GM23248 (cell line): Measurements from ENCODE around the gene LIN37. TPM values are rescaled to one million over a fixed set of nuclear protein-coding genes. Genes with fewer than 3 reads are reported as not detected.
"Not testable (repeated sequence)": the region's sequence is repeated elsewhere in the genome, so short reads cannot be mapped to it uniquely, and the experiment has no call there.

Source experiments
- DNase-seq: peaks from one replicate; pipeline ENCODE4 v3.0.0-alpha.2; 2015
- H2AFZ ChIP-seq: fragments of 200-600 bp; sonication (generic); 2 replicates; pipeline ENCODE4 v1.6.1; 2016; ENCODE audit warnings: antibody characterized with exemption
- H3F3A ChIP-seq: fragments of 200-600 bp; sonication (generic); 2 replicates; pipeline ENCODE4 v1.6.1; 2016; ENCODE audit warnings: mild to moderate bottlenecking, antibody characterized with exemption, mixed run types; ENCODE audit not compliant: insufficient read depth
- H3K27ac ChIP-seq: fragments of 200-600 bp; sonication (generic); 2 replicates; pipeline ENCODE4 v1.5.1; 2016; ENCODE audit warnings: mild to moderate bottlenecking
- H3K27me3 ChIP-seq: fragments of 200-600 bp; sonication (generic); replicated peaks from 2 replicates; pipeline ENCODE4 v1.6.1; 2016; ENCODE audit warnings: mild to moderate bottlenecking; ENCODE audit not compliant: insufficient read depth
- H3K36me3 ChIP-seq: fragments of 200-600 bp; sonication (generic); 2 replicates; pipeline ENCODE4 v1.6.1; 2016; ENCODE audit warnings: low read depth, mild to moderate bottlenecking
- H3K4me1 ChIP-seq: fragments of 200-600 bp; sonication (generic); 2 replicates; pipeline ENCODE4 v1.6.1; 2016; ENCODE audit warnings: mild to moderate bottlenecking; ENCODE audit not compliant: insufficient read depth
- H3K4me2 ChIP-seq: fragments of 200-600 bp; sonication (generic); one replicate; pipeline ENCODE4 v1.6.1; 2016; ENCODE audit warnings: mild to moderate bottlenecking; ENCODE audit not compliant: unreplicated experiment
- H3K4me3 ChIP-seq: fragments of 200-600 bp; sonication (generic); 2 replicates; pipeline ENCODE4 v1.5.1; 2016; ENCODE audit warnings: mild to moderate bottlenecking
- H3K79me2 ChIP-seq: fragments of 200-600 bp; sonication (generic); 2 replicates; pipeline ENCODE4 v1.6.1; 2016; ENCODE audit warnings: mild to moderate bottlenecking; ENCODE audit not compliant: insufficient read depth
- H3K9ac ChIP-seq: fragments of 200-600 bp; sonication (generic); 2 replicates; pipeline ENCODE4 v1.6.1; 2016; ENCODE audit warnings: mild to moderate bottlenecking
- H3K9me2 ChIP-seq: fragments of 200-600 bp; sonication (generic); 2 replicates; pipeline ENCODE4 v1.6.1; 2016; ENCODE audit warnings: mixed run types, mild to moderate bottlenecking, moderate library complexity; ENCODE audit not compliant: insufficient read depth
- H3K9me3 ChIP-seq: fragments of 200-600 bp; sonication (generic); one replicate; pipeline ENCODE4 v1.6.1; 2017; ENCODE audit warnings: low read depth
- H4K20me1 ChIP-seq: fragments of 200-600 bp; sonication (generic); 2 replicates; pipeline ENCODE4 v1.6.0; 2016; ENCODE audit not compliant: insufficient read depth
- EZH2 ChIP-seq: fragments of 200-600 bp; sonication (generic); IDR thresholded peaks from 2 replicates; pipeline ENCODE4 v1.6.1; 2018; ENCODE audit warnings: antibody characterized with exemption, mild to moderate bottlenecking; ENCODE audit not compliant: insufficient read depth, poor library complexity, severe bottlenecking
- EZH2phosphoT487 ChIP-seq: fragments of 200-600 bp; sonication (generic); IDR thresholded peaks from 2 replicates; pipeline ENCODE4 v1.6.1; 2018; ENCODE audit warnings: antibody characterized with exemption, moderate library complexity, mild to moderate bottlenecking, low read depth; ENCODE audit not compliant: insufficient read depth
- WGBS, 2 experiments: methylation state at CpG; one replicate each; pipeline ENCODE4 v1.1.6; 2015 to 2017; ENCODE audit warnings: low lambda C conversion rate in 2 of 2, low coverage in 1 of 2; ENCODE audit errors: missing lambda C conversion rate in 2 of 2; 5-methylcytosine and 5-hydroxymethylcytosine counted together
- in situ Hi-C: fragments of 300-500 bp; cut with MboI; formaldehyde crosslinking; loops from 2 replicates; pipeline ENCODE4 v1.15.0; 2020
- polyA plus RNA-seq: library from polyadenylated mRNA; unstranded; fragments of >200 nt; fragmentation: Nextera tagmentation; extraction: Ambion mirVana; gene quantifications from 2 replicates; pipeline ENCODE4 v1.2.1, GENCODE V29; 2016
- total RNA-seq: library from RNA; depleted of rRNA; stranded (reverse); fragments of >200 nt; shearing (Covaris generic); gene quantifications from 2 replicates; pipeline ENCODE4 v1.2.3, GENCODE V29; 2014

Gene LIN37
- total and polyA plus RNA-seq, 2 experiments from 2014 or later = 9.7 to 12.3 TPM

DNA sequence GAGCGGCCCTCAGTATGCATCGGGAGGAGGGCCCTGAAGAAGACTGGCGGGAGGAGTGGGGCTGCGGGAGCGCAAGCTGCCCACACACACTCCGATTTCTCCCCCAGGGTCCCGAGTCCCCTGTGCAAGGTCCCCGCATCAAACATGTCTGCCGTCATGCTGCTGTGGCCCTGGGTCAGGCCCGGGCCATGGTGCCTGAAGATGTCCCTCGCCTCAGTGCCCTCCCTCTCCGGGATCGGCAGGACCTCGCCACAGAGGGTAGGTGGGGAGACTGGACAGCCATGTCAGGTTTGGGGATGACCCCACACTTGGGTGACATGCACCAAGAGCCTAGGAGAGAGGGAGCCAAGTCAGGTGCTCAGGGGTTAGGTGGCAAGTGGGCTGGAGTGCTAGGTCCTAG, 25.9 kb upstream of the LIN37 start:
- Histone ChIP-seq H3K36me3 (peaks cover 25% of the 10 kb centered on the region; the same call in 1 of the 2 replicates), H3K4me2 (no peak overlapping the region), H3K9me3 (no peaks in the 10 kb centered on the region), H2AFZ (no peak overlapping the region), H3K79me2 (peaks cover 51% of the 10 kb centered on the region), H3F3A (no peaks in the 10 kb centered on the region), H3K4me3 (no peak overlapping the region), H3K9ac (no peak overlapping the region), H3K27me3 (no peaks in the 10 kb centered on the region), H3K27ac (no peak overlapping the region), H4K20me1 (no peaks in the 10 kb centered on the region), H3K9me2 (no peaks in the 10 kb centered on the region), H3K4me1 (no peaks in the 10 kb centered on the region)
- in situ Hi-C loops = no loop called here
- TF ChIP-seq EZH2phosphoT487 = no peak
- TF ChIP-seq EZH2 = no peak
- DNase-seq = no peak
- 92% methylated on average over 14 of the region's 14 CpGs for WGBS, 2 experiments

DNA sequence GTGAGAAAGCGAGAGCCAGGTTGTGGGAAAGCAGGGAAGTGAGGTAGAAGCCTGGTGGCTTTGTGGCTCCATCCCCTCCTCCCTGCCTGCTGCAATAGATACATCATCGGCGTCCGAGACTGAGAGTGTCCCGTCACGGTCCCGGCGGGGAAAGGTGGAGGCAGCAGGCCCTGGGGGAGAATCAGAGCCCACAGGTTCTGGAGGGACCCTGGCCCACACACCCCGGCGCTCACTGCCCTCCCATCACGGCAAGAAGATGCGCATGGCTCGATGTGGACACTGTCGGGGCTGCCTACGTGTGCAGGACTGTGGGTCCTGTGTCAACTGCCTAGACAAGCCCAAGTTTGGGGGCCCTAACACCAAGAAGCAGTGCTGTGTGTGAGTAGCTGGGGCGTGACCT, 25.5 kb upstream of the LIN37 start:
- H3K36me3 ChIP-seq = peaks cover 25% of the 10 kb centered on the region; the same call in 1 of the 2 replicates
- no peak overlapping the region for H3K9ac ChIP-seq
- H3K27me3 ChIP-seq = no peaks in the 10 kb centered on the region
- H3K4me3 ChIP-seq = no peak overlapping the region
- WGBS, 2 experiments = 85 to 89% methylated on average over 14 to 16 of the region's 16 CpGs
- no peaks in the 10 kb centered on the region for H3K4me1 ChIP-seq
- TF ChIP-seq EZH2 (no peak), EZH2phosphoT487 (no peak)
- no peaks in the 10 kb centered on the region for H3K9me2 ChIP-seq
- no peaks in the 10 kb centered on the region for H3F3A ChIP-seq
- no peak for DNase-seq
- in situ Hi-C loops = no loop called here
- no peak overlapping the region for H3K27ac ChIP-seq
- H4K20me1 ChIP-seq = no peaks in the 10 kb centered on the region
- no peak overlapping the region for H3K4me2 ChIP-seq
- H2AFZ ChIP-seq = no peak overlapping the region
- peaks cover 51% of the 10 kb centered on the region for H3K79me2 ChIP-seq
- H3K9me3 ChIP-seq = no peaks in the 10 kb centered on the region

DNA sequence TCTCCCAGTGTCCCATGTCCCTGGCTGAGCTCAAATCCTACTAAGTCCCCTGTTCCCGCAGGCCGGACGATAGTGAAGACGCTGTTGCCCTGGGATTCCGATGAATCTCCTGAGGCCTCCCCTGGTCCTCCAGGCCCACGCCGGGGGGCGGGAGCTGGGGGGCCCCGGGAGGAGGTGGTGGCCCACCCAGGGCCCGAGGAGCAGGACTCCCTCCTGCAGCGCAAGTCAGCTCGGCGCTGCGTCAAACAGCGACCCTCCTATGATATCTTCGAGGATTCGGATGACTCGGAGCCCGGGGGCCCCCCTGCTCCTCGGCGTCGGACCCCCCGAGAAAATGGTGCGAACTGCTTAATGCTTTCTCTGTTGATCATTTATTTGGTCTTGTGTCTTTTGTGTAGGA, 24.7 kb upstream of the LIN37 start:
- peaks cover 25% of the 10 kb centered on the region; the same call in 1 of the 2 replicates for H3K36me3 ChIP-seq
- WGBS, 2 experiments = 95 to 97% methylated on average over 12 to 24 of the region's 24 CpGs

DNA sequence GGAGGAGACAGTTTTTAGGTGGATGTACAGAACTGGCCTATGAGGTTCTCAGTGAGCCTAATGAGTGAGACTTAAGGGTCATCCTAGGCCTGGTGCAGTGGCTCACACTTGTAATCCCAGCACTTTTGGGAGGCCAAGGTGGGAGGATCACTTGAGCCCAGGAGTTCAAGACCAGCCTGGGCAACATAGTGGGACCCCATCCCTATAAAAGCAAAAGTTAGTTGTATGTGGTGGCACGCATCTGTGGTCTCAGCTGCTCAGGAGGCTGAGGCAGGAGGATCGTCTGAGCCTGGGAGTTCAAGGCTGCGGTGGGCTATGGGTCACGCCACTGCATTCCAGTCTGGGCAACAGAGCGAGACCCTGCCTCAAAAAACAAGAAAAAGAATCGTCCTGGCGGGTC, 24.2 kb upstream of the LIN37 start:
- H3K4me3 ChIP-seq, H3K9me3 ChIP-seq, H3K4me2 ChIP-seq, H3K4me1 ChIP-seq, H3F3A ChIP-seq, H3K27me3 ChIP-seq, DNase-seq, in situ Hi-C loops, H4K20me1 ChIP-seq, H2AFZ ChIP-seq, H3K9me2 ChIP-seq, H3K27ac ChIP-seq, H3K9ac ChIP-seq: not testable (repeated sequence)
- Histone ChIP-seq H3K79me2 (peaks cover 41% of the 10 kb centered on the region), H3K36me3 (peaks cover 25% of the 10 kb centered on the region; the same call in 1 of the 2 replicates)
- 95 to 98% methylated on average over 7 of the region's 7 CpGs for WGBS, 2 experiments

More for the DNA sequence above, 24.7 kb upstream of the LIN37 start:
- Histone ChIP-seq H4K20me1 (no peaks in the 10 kb centered on the region), H3K27me3 (no peaks in the 10 kb centered on the region), H3K4me1 (no peaks in the 10 kb centered on the region), H3K9me3 (no peaks in the 10 kb centered on the region), H3K27ac (no peak overlapping the region), H3K4me2 (no peak overlapping the region), H3K4me3 (no peak overlapping the region), H3K79me2 (peaks cover 46% of the 10 kb centered on the region), H3K9me2 (no peaks in the 10 kb centered on the region), H3K9ac (no peak overlapping the region), H3F3A (no peaks in the 10 kb centered on the region), H2AFZ (no peak overlapping the region)
- TF ChIP-seq EZH2phosphoT487 (no peak), EZH2 (no peak)
- DNase-seq = no peak
- in situ Hi-C loops = no loop called here

DNA sequence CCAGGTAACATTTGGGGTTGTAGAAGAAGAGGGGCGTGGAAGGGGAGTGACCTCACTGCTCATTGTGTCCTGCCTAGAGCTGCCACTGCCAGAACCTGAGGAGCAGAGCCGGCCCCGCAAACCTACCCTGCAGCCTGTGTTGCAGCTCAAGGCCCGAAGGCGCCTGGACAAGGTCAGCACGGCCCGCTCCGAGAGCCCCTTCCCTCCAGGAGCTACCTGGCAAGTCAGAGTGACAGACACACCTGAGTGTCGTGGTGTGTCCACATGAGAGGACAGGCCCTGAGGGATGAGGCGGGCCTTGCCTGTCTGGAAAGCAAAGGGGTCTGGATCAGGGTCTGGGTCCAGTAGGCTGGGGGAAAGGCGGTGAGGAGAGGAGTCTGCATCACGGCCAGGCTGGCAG, 23.8 kb upstream of the LIN37 start:
- Histone ChIP-seq H3K79me2 (peaks cover 37% of the 10 kb centered on the region), H4K20me1 (no peaks in the 10 kb centered on the region), H3K36me3 (peaks cover 25% of the 10 kb centered on the region; the same call in 1 of the 2 replicates), H3K27ac (no peak overlapping the region), H2AFZ (no peak overlapping the region), H3K4me3 (no peak overlapping the region), H3K27me3 (no peaks in the 10 kb centered on the region), H3F3A (no peaks in the 10 kb centered on the region), H3K4me1 (no peaks in the 10 kb centered on the region), H3K9me2 (no peaks in the 10 kb centered on the region), H3K9ac (no peak overlapping the region), H3K4me2 (no peak overlapping the region), H3K9me3 (no peaks in the 10 kb centered on the region)
- WGBS, 2 experiments = 98 to 99% methylated on average over 12 of the region's 12 CpGs
- TF ChIP-seq EZH2phosphoT487 (no peak), EZH2 (no peak)
- in situ Hi-C loops = no loop called here
- no peak for DNase-seq
